ENCODE measurements around the gene PCED1B. TPM values are rescaled to one million over a fixed set of nuclear protein-coding genes. Genes with fewer than 3 reads are reported as not detected.
"Not testable (repeated sequence)": the region's sequence is repeated elsewhere in the genome, so short reads cannot be mapped to it uniquely, and the experiment has no call there.

PCED1B gene
- total and polyA plus RNA-seq, 4 donors: 2.2 to 8.2 (median 3.8) TPM

DNA sequence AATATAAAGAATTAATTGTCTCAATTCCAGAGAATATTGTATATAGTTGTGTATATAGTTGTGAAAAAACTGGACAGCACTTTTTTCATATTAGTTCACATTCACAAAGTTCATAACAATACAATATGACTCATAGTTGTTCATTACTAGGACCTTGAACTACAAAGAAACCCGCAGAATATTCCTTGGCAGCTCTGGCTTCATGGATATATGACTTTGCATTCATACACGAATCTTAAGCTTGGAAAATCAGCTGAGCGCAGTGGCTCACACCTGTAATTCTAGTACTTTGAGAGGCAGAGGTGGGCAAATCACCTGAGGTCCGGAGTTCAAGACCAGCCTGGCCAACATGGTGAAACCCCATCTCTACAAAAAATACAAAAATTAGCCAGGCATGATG is 38.1 kb upstream of the PCED1B start:
- no peaks in the 10 kb centered on the region for H3K27me3 ChIP-seq (ENCODE audit: control insufficient read depth in 3 of 3, insufficient read depth in 3 of 3, low read length in 2 of 3)
- no peak for ATAC-seq (ENCODE audit: insufficient read depth, low FRiP score)
- no peaks in the 10 kb centered on the region for H3K9me3 ChIP-seq (ENCODE audit: control insufficient read depth in 4 of 4, insufficient read depth in 3 of 4, low read length in 3 of 4)
- no peaks in the 10 kb centered on the region for H3K36me3 ChIP-seq (ENCODE audit: control insufficient read depth in 4 of 4, insufficient read depth in 4 of 4, low read length in 4 of 4)
- H3K9ac ChIP-seq (ENCODE audit: insufficient read depth in 1 of 2, low read length in 2 of 2): no peak overlapping the region
- 93 to 97% methylated on average over 4 of the region's 4 CpGs for WGBS, 2 donors
- H3K4me1 ChIP-seq (ENCODE audit: control insufficient read depth in 5 of 5, insufficient read depth in 5 of 5, low read length in 5 of 5): peaks cover 0 to 3% (median 0%) of the 10 kb centered on the region in 5 donors
- no peak overlapping the region for H3K27ac ChIP-seq (ENCODE audit: low read depth in 1 of 2, low read length in 1 of 2)
- TF ChIP-seq, protein P1, sequence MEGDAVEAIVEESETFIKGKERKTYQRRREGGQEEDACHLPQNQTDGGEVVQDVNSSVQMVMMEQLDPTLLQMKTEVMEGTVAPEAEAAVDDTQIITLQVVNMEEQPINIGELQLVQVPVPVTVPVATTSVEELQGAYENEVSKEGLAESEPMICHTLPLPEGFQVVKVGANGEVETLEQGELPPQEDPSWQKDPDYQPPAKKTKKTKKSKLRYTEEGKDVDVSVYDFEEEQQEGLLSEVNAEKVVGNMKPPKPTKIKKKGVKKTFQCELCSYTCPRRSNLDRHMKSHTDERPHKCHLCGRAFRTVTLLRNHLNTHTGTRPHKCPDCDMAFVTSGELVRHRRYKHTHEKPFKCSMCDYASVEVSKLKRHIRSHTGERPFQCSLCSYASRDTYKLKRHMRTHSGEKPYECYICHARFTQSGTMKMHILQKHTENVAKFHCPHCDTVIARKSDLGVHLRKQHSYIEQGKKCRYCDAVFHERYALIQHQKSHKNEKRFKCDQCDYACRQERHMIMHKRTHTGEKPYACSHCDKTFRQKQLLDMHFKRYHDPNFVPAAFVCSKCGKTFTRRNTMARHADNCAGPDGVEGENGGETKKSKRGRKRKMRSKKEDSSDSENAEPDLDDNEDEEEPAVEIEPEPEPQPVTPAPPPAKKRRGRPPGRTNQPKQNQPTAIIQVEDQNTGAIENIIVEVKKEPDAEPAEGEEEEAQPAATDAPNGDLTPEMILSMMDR (IDR thresholded peaks at IDR 0.05; ENCODE audit: control extremely low read depth, extremely low read depth): no peak
- no peak overlapping the region for H3K4me3 ChIP-seq
- no peak for DNase-seq

DNA sequence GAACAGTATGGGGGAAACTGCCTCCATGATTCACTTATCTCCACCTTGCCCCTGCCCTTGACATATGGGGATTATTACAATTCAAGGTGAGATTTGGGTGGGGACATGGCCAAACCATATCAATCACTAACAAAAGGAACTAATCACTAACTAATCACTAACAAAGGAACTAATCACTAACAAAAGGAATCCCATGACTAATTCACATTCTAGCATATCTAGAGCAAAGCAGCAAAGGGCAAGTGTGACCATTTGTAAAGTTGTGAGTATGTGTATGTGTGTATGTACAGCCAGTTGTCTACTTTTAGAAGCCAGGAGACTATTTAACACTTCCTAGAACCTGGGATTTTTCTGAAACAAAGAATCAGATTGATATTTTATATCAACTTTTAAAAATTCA is 30.9 kb upstream of the PCED1B start:
- H3K27me3 ChIP-seq (ENCODE audit: control insufficient read depth in 3 of 3, insufficient read depth in 3 of 3, low read length in 2 of 3): no peaks in the 10 kb centered on the region
- H3K4me1 ChIP-seq (ENCODE audit: control insufficient read depth in 5 of 5, insufficient read depth in 5 of 5, low read length in 5 of 5): no peaks in the 10 kb centered on the region
- peaks cover 0 to 9% (median 3%) of the 10 kb centered on the region in 4 donors for H3K9me3 ChIP-seq (ENCODE audit: control insufficient read depth in 4 of 4, insufficient read depth in 3 of 4, low read length in 3 of 4)
- no peak overlapping the region for H3K9ac ChIP-seq (ENCODE audit: insufficient read depth in 1 of 2, low read length in 2 of 2)
- no peaks in the 10 kb centered on the region for H3K36me3 ChIP-seq (ENCODE audit: control insufficient read depth in 4 of 4, insufficient read depth in 4 of 4, low read length in 4 of 4)
- no peak overlapping the region for H3K27ac ChIP-seq (ENCODE audit: low read depth in 1 of 2, low read length in 1 of 2)
- no peak overlapping the region for H3K4me3 ChIP-seq
- TF ChIP-seq, protein P1 (IDR thresholded peaks at IDR 0.05; ENCODE audit: control extremely low read depth, extremely low read depth): no peak
- DNase-seq (no peak), ATAC-seq (ENCODE audit: insufficient read depth, low FRiP score) (no peak)

DNA sequence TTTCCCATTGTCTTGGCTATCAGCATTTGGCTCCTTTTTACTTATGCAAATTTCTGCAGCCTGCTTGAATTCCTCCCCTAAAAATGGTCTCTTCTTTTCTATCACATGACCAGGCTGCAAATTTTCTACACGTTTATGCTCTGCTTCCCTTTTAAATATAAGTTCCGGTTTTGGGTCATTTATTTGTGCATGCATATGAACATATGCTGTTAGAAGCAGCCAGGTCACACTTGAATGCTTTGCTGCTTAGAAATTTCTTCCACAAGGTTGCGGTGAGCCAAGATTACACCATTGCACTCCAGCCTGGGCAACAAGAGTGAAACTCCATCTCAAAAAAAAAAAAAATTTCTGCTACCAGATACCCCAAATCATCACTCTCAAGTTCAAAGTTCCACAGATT is 28.1 kb upstream of the PCED1B start:
- H3K4me3 ChIP-seq; DNase-seq; H3K9ac ChIP-seq (ENCODE audit: insufficient read depth in 1 of 2, low read length in 2 of 2); H3K27ac ChIP-seq (ENCODE audit: low read depth in 1 of 2, low read length in 1 of 2); ATAC-seq (ENCODE audit: insufficient read depth, low FRiP score); H3K27me3 ChIP-seq (ENCODE audit: control insufficient read depth in 3 of 3, insufficient read depth in 3 of 3, low read length in 2 of 3); H3K9me3 ChIP-seq (ENCODE audit: control insufficient read depth in 4 of 4, insufficient read depth in 3 of 4, low read length in 3 of 4); H3K36me3 ChIP-seq (ENCODE audit: control insufficient read depth in 4 of 4, insufficient read depth in 4 of 4, low read length in 4 of 4); H3K4me1 ChIP-seq (ENCODE audit: control insufficient read depth in 5 of 5, insufficient read depth in 5 of 5, low read length in 5 of 5): not testable (repeated sequence)
- WGBS, 2 donors: 82 to 92% methylated on average over 3 of the region's 3 CpGs

DNA sequence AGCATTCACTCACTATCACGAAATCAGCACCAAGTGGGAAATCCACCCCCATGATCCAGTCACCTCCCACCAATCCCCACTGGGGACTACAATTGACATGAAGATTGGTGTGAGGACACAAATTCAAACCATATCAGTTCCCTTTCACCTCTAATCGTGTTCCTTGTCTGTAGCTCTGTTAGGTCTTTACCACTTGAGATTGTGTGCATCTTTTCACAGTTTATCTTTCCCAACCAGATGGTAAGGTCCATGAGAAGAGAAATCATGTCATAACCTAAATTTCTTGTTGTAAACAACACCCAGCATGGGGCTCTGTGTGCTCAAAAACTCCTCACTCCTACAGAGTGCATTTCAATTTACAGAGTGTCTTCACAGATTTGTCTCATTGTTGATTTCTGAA is 27.1 kb upstream of the PCED1B start:
- WGBS, 2 donors: 74 to 98% methylated on average over 2 of the region's 2 CpGs
- H3K4me3 ChIP-seq: no peak overlapping the region
- no peaks in the 10 kb centered on the region for H3K4me1 ChIP-seq (ENCODE audit: control insufficient read depth in 5 of 5, insufficient read depth in 5 of 5, low read length in 5 of 5)
- H3K9ac ChIP-seq (ENCODE audit: insufficient read depth in 1 of 2, low read length in 2 of 2): no peak overlapping the region
- H3K27ac ChIP-seq (ENCODE audit: low read depth in 1 of 2, low read length in 1 of 2): no peak overlapping the region
- DNase-seq (no peak), ATAC-seq (ENCODE audit: insufficient read depth, low FRiP score) (no peak)
- peaks cover 0 to 9% (median 3%) of the 10 kb centered on the region in 4 donors for H3K9me3 ChIP-seq (ENCODE audit: control insufficient read depth in 4 of 4, insufficient read depth in 3 of 4, low read length in 3 of 4)
- H3K36me3 ChIP-seq (ENCODE audit: control insufficient read depth in 4 of 4, insufficient read depth in 4 of 4, low read length in 4 of 4): no peaks in the 10 kb centered on the region
- no peaks in the 10 kb centered on the region for H3K27me3 ChIP-seq (ENCODE audit: control insufficient read depth in 3 of 3, insufficient read depth in 3 of 3, low read length in 2 of 3)
- TF ChIP-seq, protein P1 (IDR thresholded peaks at IDR 0.05; ENCODE audit: control extremely low read depth, extremely low read depth): no peak

Data from lung (tissue), 12 donors.